RCC 7860 (cell line): ENCODE data around the gene MCF2L2.

Source experiments
- DNase-seq: peaks from one replicate; pipeline ENCODE4 v3.0.0-alpha.2; 2015; ENCODE audit warnings: low spot score
- FAIRE-seq: peaks from 2 replicates; lab custom pipeline; 2012; peaks lifted over from hg19 to GRCh38; lab: Jason Lieb, UNC

Gene MCF2L2

DNA sequence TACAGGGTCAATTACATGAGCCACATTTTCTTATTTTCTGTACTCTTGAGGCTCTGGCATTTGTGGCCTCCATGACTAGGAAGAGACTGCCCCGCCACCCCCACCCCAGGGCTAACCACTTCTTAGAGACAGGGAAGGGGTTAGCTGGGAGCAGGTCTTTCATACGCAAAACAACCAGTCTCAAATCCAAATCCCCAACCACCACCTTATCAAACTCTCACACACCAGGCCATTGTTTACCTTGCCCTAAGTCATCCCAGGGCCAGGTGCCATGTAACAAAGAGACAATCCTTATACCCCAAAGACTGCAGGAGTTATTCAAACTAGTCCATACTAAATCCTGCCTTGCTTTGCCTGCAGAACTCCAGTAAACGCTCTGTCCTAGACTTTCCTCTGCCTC, 97.5 kb downstream of the MCF2L2 start:
- DNase-seq, result no peak

DNA sequence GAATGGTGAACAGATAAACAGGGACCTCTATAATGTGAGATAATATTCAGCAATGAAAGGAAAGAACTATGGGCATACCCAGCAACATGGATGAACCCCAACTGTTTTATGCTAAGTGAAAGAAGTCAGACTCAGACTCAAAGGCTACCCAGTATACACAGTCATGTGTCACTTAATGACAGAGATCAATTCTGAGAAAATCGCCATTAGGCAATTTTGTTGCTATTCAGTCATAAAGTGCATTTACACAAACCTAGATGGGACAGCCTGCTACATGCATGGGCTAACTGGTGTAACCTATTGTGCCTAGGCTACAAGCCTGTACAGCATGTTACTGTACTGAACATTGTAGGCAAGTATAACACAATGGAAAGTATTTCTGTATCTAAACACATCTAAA, 98.9 kb downstream of the MCF2L2 start:
- DNase-seq (no peak), FAIRE-seq (no peak)

More for the DNA sequence above, 97.5 kb downstream of the MCF2L2 start:
- FAIRE-seq, result no peak

DNA sequence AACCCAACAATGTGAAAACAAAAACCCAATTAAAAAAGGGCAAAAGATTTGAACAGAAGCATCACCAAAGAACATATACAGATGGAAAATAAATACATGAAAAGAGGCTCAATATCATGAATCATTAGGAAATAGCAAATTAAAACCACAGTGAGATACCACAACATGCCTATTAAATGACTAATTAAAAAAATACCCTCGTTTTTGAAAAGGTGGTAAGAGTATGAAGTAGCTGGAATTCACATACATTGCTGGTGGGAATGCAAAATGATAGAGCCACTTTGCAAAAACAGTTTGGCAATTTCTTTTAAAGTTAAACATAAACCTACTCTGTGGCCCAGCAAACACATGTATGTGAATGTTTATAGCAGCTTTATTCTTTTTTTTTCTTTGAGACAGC, 99.6 kb downstream of the MCF2L2 start:
- FAIRE-seq (peak; percentile 85), DNase-seq (peak; percentile 73)

DNA sequence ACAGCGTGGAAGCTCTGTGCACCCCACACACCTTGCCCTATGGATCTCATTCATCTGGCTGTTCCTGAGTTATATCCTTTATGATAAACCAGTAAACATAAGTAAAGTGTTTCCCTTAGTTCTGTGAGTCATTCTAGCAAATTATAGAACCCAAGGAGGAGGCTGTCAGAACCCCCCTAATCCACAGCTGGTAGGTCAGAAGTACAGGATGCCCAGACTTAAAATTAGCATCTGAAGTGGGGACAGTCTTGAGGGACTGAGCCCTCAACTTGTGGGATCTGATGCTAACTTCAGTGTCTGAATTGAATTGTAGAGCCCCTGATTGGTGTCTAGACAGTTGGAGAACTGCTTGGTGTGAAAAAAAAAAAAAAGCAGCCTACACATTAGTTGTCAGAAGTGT, 100.3 kb downstream of the MCF2L2 start:
- no peak for DNase-seq
- FAIRE-seq, result no peak

DNA sequence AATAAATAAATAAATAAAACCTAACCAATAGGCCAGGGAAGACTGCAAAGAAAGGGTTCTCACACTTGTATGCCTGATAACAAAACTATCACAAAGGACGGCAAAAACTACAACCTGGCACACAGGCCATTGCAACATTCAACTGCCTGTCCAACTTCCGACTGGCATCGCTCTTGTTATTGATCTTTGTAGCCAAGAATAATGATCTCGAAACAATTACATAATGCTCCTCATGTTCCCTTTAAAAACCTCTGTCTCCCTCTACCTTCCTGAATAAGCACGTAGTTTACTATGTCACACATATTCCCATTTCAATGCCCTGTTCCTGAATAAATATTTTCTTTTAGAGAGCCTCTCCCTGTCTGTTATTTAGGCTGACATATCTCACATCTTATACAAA, 101.1 kb downstream of the MCF2L2 start:
- DNase-seq (no peak), FAIRE-seq (no peak)

DNA sequence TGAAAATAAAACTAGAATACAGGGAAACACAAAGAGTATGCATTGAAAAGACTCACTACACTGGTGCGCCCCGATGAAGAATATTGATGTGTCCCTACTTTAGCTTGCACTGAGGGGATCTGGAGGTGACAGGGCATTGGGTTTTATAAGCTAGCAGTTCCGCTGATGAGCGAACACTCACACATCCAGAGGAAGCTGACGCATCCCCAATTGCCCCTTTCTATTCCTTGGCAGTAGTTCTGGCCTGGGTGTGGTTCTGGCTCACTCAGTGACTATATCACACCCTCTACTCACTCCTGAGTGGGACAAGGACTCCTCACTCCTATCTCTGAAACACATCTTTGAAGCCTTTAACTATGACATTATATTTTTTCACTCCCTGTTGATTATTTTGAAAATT, 104.3 kb downstream of the MCF2L2 start:
- no peak for FAIRE-seq
- no peak for DNase-seq

DNA sequence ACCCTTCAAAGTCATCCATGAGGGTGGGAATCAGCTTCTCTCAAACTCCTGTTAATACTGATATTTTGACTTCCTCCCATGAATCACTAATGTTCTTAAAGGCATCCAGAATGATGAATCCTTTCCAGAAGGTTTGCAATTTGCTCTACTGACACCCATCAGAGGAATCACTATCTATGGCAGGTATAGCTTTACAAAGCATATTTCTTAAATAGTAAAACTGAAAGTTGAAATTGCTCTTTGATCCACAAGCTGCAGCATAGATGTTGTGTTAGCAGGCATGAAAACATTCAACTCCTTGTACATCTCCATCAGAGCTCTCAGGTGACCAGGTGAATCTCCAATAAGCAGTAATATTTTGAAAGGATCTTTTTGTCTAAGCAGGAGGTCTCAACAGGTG, 109.0 kb downstream of the MCF2L2 start:
- DNase-seq, result no peak
- no peak for FAIRE-seq

DNA sequence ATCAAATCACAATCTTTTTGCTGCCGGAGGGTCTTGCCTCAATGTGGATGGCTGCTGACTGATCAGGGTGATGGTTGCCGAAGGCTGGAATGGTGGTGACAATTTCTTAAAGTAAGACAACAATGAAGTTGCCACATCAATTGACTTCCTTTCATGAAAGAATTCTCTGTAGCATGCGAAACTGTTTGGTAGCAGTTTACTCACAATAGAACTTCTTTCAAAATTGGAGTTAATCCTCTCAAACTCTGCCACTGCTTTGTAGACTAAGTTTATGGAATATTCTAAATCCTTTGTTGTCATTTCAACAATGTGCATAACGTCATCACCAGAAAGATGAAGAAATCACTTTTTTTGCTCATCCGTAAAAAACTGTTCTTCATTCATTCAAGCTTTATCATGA, 109.5 kb downstream of the MCF2L2 start:
- no peak for FAIRE-seq

DNA sequence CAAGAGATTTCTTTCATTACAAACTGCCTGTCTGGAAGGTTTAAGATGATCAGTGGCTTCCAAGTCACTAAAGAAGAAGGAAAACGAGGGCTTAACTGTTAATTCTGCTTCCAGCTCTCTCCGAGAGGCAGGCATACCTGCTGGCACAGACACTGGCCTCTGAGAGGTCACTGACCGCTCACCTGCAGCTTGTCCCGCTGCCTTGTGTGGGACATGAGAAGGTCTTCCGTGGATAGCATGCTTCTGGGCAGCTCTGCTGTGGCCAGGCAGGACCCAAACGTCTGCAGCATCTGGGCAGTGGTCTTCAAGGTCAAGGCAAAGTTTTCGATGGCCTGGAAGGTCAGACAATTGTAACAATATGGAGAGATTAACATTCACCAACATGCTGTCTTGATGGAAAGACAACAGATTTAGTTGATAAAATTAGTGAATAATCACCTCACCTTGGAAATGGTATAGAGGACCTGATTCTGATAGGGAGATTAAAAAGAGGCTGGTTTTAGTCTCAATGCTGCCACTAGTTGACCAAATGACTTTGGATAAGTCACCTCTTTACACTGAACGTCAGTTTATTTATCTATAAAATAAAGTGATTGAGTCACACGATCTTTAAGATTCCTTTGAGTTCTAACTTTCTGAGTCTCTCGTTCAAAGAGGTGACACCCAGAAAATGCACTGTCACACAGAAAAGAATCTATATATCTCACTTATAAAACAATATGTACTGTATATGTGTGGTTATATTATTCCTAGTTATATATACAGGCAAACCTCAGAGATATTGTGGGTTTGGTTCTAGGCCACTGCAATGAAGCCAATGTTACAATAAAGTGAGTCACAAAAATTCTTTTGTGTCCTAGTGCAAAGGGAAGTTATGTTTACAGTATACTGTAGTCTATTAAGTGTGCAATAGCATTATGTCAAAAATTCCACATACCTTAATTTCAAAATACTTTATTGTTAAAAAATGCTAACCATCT, 110.2 kb downstream of the MCF2L2 start:
- no peak for DNase-seq
- peak; percentile 22 for FAIRE-seq

More for the DNA sequence above, 109.5 kb downstream of the MCF2L2 start:
- no peak for DNase-seq

DNA sequence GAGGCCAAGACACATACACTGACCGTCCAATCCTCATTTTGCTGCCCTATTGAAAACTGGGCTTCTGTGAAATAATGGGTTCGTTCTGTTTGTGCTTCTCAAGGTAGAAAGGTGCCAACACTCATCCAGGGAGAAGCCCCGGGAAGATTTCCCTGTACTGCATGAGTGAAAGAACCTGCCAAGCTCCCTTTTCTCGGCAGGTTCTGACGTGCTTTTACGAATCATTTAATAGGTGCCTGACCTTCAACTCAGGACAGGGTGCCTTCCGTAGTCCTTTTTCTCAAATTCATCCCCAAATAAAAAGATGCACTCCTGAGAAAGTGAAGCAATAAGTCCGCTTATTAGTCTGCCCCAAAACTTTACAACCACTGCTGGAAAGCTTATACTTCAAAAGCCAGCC, 111.1 kb downstream of the MCF2L2 start:
- DNase-seq (no peak), FAIRE-seq (no peak)

DNA sequence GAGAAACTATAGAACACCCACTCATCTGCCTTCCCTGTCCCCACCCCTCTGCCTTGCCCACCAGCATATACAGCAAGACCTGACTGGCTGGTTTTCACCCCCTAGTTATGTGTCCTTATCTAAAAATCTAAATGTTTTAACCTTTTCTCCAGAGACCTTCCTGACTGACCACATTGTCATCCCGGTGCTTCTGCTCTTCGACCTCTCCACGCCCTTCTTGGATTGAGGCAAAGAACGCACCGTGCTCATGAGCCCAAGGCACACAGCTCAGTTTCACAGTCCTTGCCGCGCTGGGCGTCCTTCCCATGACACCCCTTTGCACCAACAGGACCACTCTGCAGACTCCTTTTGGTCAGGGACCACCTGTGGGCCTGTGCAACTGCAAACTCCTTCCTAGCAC, 112.7 kb downstream of the MCF2L2 start:
- no peak for FAIRE-seq

DNA sequence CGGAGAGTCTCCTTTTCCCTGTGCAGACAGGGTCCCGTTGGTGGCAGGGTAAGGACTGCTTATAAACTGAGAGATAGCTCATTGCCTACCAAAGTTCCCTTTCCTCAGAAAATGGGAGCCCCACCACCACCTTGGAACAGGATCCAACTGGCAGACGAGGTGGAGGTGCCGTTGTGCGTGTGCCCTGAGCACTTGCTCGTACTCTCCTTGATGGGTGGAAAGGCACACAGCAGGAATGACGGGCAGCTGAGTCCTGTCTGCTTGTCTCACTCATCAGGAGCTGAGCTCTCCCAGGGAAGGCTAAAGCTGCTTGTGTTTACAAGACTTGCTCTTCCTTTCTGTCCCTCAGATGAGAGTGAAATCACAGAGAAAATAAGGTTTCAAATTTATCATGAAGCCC, 114.7 kb downstream of the MCF2L2 start:
- DNase-seq (no peak), FAIRE-seq (no peak)

More for the DNA sequence above, 112.7 kb downstream of the MCF2L2 start:
- DNase-seq, result no peak

DNA sequence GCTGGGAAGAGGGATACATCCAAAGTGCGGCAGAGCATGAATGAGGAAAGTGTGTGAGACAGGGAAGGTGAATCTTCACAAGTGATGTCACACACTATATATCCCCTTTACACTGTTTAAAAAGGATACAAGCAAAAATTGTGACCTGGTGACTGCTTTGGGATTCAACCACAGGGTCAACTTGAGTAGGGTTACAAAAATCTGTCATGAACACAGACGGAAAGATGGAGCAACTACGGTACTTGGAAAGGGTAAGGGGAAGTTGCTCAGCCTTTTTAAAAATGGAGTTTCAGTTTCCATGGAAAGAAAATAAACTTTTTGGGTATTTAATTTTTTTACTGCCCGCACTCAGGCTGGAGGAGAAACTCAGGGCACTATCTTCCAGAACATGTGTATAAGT, 115.1 kb downstream of the MCF2L2 start:
- DNase-seq, result no peak
- FAIRE-seq, result no peak

DNA sequence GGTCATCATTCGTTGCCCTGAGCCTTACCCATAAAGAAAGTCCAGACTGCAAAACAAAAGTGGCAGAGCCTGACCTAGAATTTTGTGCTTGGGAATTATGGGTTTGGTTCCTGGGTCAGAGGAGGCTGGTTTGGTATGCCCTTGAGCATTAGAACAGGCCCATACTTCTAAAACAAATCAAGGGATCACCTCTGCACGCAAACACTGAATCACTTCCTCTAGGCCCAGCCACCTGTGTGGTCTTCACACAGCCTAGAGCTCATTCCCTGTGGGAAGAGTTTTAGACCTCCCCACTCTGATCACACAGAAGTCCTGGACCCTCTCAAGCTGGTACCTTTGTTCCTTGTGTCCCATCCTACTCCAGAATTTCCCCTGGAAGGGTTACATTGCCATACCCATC, 116.0 kb downstream of the MCF2L2 start:
- FAIRE-seq (no peak), DNase-seq (no peak)

DNA sequence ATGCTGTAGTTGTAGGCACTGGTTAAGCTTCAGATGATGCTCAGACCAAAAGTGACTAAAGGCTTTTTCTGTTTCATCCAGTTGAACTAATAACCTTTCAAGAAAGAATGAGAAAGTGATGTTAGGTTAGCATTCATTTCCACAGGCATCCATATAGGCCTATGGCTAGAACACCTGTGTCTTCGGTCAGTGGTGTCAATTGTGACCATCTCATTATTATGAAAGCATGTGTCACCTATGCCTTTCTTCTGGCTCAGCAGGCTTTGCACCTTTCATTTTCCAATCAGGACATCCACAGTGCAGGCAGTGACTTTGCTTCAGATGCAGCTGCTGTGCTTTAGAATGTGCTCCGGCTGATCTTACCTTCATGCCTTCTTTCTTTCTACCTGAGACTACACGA, 117.5 kb downstream of the MCF2L2 start:
- DNase-seq (no peak), FAIRE-seq (no peak)

DNA sequence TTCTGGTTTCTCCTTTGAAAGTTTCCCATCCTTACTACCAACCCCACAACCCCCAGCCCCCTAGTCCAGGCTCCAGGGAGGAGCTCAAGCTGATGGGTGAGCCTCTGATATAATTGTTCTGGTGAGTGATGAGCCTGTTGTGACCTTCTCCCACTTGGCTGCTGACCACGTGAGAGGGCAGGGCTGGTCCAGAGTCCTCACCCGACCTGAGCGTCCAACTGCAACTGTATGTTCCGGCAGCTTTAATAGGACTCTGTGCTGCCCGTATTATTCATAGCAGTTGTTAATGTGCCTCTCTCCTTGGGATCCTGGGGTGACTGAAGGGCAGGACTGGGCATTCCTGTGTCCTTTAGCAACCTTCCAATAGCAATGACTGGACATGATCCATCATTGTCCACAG, 119.1 kb downstream of the MCF2L2 start:
- FAIRE-seq, result no peak
- no peak for DNase-seq

DNA sequence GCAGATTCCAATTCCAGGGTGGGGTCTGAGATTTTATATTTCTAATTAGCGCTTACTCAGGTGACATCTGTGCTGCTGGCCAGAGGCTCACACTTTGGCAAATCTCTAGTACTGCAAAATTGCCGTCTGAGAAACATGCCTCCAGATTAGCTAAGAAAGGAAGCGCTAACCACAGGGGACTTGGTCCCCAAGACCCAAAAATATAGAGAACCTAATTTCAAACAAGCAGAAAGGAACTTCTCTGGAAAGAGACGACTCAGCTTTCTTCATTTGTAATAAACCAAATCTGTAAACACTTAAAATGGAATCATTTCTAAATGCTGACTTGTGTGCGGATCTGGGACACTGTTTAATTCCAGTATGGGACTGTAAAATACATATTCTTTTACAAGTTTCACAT, 119.7 kb downstream of the MCF2L2 start:
- DNase-seq (no peak), FAIRE-seq (no peak)

DNA sequence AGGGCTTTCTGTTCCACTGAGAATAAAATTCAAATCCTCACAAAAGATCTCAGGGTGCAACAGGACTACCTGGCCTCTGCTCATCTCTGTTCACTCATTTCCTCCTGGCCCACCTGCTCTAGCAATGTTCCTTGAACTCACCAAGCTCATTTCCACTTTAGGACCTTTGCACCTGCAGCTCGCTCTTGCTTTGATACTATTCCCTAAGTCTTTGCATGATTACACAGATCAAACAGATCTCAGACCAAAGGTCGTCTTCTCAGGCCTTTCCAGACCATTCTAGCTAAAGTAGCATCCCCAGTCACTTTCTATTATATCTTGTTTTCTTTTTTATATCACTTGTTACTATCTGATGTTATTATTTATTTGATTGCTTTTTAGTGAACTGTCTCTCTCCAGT, 120.7 kb downstream of the MCF2L2 start:
- FAIRE-seq, result no peak
- DNase-seq, result peak; percentile 31

DNA sequence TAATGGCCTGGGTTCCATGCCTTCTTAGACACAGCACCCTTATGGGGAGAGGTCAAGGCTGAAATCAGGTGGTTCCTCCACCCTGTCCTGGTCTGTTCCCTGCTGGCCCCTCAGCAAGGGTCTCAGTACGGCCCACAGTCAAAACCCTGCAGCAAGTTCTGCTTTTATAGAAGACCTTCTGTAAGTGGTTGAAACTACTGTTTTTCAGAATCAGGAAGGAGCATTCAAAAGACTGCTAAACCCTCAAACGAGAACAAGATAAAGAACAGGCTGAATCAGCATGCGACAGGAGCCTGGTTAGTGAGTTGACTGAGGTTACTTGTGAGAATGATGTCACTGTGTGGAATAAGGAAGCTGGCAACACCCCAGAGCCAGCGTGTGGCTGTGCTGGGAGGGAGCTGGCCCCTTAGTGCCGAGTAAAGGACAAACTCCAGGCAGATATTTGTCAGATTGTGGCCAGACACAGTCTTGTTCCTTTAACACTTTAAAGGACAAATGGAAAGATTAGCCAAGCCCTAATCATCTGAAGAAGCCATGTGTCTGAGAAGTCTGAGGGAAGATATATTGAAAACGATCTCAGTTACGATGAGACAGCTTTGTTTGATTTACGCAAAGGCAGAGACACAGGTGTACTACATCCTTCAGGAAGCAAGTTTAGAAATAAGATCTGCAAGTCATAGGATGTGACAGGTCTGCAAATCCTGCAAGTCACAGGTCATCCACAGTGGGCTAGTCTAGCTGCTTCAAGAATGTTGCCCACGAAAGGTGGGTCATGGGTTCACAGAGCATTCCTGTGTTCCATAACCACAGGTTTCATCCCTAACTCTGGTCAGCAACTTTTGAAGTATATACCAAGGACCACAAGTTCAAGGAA, 121.4 kb downstream of the MCF2L2 start:
- FAIRE-seq (peak; percentile 95), DNase-seq (peak; percentile 98)

DNA sequence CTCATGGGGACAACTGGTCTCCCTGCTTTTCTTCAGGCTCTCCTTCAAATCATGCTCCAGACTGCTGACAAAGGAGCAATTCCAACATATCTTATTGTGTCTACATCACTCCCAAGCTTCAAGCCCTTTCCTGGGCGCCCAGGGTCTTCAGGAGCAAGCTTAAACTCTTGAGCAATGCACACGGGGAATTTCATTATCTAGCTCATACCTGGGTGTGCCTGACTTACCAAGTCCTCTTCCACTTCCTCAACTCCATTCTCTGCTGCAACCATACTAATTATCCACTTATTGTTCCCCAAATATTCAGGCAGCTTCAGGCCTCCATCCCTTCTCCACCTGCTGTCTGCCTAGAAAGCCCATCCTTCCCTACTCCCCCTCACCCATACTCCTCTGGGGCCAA, 124.7 kb downstream of the MCF2L2 start:
- DNase-seq (no peak), FAIRE-seq (no peak)

DNA sequence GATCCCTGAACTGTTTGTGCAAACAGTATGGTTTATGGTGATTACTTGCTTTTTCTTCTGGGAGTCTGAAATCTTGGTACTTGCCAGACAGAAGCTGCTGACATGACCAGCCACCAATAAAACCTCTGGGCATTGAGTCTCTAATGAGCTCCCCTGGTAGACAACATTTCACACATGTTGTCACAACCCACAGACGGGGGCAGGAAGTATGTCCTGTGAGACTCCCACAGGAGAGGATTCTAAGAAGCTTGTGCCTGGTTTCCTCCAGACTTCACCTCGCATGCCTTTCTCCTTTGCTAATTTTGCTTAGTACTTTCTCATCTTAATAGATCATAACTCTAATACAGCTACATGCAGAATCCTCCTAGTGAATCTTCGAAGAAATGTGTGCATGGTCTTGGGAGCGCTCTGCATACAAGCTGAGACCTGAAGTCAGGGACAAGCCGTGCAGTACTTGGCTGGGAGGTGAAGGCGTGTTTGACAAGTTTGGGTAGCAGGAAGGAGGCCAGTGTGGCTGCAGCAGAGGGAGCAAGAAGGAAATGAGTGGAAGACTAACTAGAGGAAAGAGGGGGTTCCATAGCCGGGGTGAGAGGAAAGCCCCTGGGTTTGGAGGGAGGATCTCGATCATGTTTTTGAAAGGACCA, 126.4 kb downstream of the MCF2L2 start:
- no peak for FAIRE-seq
- no peak for DNase-seq
